DOHH2 (cell line): ENCODE measurements around the gene GJD2.

Experiments used
- H3F3A ChIP-seq: fragments of 200-600 bp; sonication (generic), shearing (Covaris generic); 2 replicates; pipeline ENCODE4 v1.6.0; 2016; ENCODE audit warnings: antibody characterized with exemption, mild to moderate bottlenecking; ENCODE audit not compliant: control insufficient read depth, insufficient read depth
- H3K27ac ChIP-seq: fragments of 200-600 bp; sonication (generic); 2 replicates; pipeline ENCODE4 v1.5.1; 2014; ENCODE audit warnings: low read depth, mild to moderate bottlenecking, low read length, moderate library complexity
- H3K27me3 ChIP-seq: fragments of 200-600 bp; sonication (generic); 2 replicates; pipeline ENCODE4 v1.6.1; 2014; ENCODE audit warnings: mild to moderate bottlenecking, low read length, mixed read lengths; ENCODE audit not compliant: control insufficient read depth
- H3K36me3 ChIP-seq: fragments of 200-600 bp; sonication (generic); 2 replicates; pipeline ENCODE4 v1.6.1; 2014; ENCODE audit warnings: mild to moderate bottlenecking, low read length, moderate library complexity, mixed read lengths; ENCODE audit not compliant: control insufficient read depth
- H3K4me1 ChIP-seq: fragments of 200-600 bp; sonication (generic); 2 replicates; pipeline ENCODE4 v1.6.1; 2014; ENCODE audit warnings: mild to moderate bottlenecking, low read length, mixed read lengths; ENCODE audit not compliant: control insufficient read depth
- H3K4me2 ChIP-seq: fragments of 200-600 bp; sonication (generic); 2 replicates; pipeline ENCODE4 v1.6.0; 2014; ENCODE audit warnings: mild to moderate bottlenecking, low read length, moderate library complexity
- H3K4me3 ChIP-seq: fragments of 200-600 bp; sonication (generic); 2 replicates; pipeline ENCODE4 v1.5.1; 2014; ENCODE audit warnings: mild to moderate bottlenecking, low read length, mixed read lengths
- H3K79me2 ChIP-seq: fragments of 200-600 bp; sonication (generic); 2 replicates; pipeline ENCODE4 v1.6.1; 2014; ENCODE audit warnings: mild to moderate bottlenecking, low read length, mixed read lengths; ENCODE audit not compliant: control insufficient read depth
- H3K9me2 ChIP-seq: fragments of 200-600 bp; sonication (generic); replicated peaks from 2 replicates; pipeline ENCODE4 v1.6.1; 2014; ENCODE audit warnings: mild to moderate bottlenecking, low read length, mixed read lengths; ENCODE audit not compliant: control insufficient read depth
- H3K9me3 ChIP-seq: fragments of 200-600 bp; sonication (generic); 2 replicates; pipeline ENCODE4 v1.6.1; 2014; ENCODE audit warnings: antibody characterized with exemption, low read length, mixed read lengths; ENCODE audit not compliant: control insufficient read depth, insufficient read depth
- H4K20me1 ChIP-seq: fragments of 200-600 bp; sonication (generic); 2 replicates; pipeline ENCODE4 v1.6.0; 2014; ENCODE audit warnings: low read depth, mild to moderate bottlenecking, antibody characterized with exemption, low read length, moderate library complexity; ENCODE audit not compliant: control insufficient read depth, insufficient read depth
- EZH2phosphoT487 ChIP-seq: fragments of 200-600 bp; sonication (generic); IDR thresholded peaks from 2 replicates; pipeline ENCODE4 v1.6.1; 2017; ENCODE audit warnings: borderline replicate concordance, mild to moderate bottlenecking, antibody characterized with exemption, low read length, moderate library complexity, mixed read lengths
- TF ChIP-seq, protein P1 (sequence below): fragments of 200-600 bp; sonication (generic); IDR thresholded peaks from one replicate; pipeline ENCODE4 v1.5.1; 2014; ENCODE audit warnings: antibody characterized with exemption, mild to moderate bottlenecking, low read depth, low read length; ENCODE audit not compliant: poor library complexity, severe bottlenecking

Gene GJD2

DNA sequence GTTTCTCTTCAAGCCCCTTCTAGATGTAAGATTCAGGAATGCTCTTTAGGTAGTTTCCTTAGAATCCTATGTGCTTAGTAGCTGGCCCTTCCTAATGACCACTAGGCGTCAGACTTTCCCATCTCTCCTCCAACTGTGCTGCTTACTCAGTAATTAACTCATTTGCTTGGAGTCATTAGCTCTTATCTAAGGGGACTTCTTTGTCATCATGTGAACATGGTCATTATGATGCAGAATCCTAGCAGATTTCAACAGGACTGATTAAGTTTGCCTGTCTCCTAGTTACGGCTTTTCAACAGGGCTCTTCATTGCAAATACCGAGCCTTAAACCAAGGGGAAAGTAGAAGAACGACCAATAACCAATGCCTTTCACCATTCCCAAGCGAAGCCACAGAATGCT is 46.4 kb downstream of the GJD2 start:
- Histone ChIP-seq H3K4me2 (no peak overlapping the region), H3K4me3 (no peak overlapping the region), H3K27ac (no peak overlapping the region), H3F3A (no peaks in the 10 kb centered on the region), H3K9me2 (no peaks in the 10 kb centered on the region), H3K36me3 (no peaks in the 10 kb centered on the region), H3K79me2 (no peaks in the 10 kb centered on the region), H3K9me3 (no peaks in the 10 kb centered on the region), H4K20me1 (no peaks in the 10 kb centered on the region), H3K27me3 (peaks cover 37% of the 10 kb centered on the region), H3K4me1 (no peaks in the 10 kb centered on the region)
- TF ChIP-seq, protein P1, sequence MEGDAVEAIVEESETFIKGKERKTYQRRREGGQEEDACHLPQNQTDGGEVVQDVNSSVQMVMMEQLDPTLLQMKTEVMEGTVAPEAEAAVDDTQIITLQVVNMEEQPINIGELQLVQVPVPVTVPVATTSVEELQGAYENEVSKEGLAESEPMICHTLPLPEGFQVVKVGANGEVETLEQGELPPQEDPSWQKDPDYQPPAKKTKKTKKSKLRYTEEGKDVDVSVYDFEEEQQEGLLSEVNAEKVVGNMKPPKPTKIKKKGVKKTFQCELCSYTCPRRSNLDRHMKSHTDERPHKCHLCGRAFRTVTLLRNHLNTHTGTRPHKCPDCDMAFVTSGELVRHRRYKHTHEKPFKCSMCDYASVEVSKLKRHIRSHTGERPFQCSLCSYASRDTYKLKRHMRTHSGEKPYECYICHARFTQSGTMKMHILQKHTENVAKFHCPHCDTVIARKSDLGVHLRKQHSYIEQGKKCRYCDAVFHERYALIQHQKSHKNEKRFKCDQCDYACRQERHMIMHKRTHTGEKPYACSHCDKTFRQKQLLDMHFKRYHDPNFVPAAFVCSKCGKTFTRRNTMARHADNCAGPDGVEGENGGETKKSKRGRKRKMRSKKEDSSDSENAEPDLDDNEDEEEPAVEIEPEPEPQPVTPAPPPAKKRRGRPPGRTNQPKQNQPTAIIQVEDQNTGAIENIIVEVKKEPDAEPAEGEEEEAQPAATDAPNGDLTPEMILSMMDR: peak; percentile 76
- no peak for TF ChIP-seq EZH2phosphoT487

DNA sequence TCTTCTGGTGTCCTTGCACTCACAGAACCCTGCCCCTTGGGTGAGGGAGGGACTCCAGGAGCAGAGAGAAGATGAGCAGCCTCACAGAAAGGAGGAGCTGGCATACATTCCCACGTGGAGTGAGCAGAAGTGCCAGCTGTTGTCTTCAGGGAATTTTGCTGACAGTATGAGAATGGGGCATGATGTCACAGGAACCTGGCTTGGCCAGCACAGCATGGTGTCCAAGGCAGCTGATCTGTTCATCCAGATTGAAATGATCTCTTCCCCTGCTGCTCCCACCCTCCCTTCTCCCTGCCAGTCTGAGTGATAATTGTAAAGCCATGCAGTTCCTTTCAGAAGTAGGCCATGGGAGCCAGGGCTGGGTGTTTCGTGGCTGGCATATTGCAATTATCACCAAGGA is 53.3 kb downstream of the GJD2 start:
- no peak for TF ChIP-seq EZH2phosphoT487
- TF ChIP-seq, protein P1: no peak
- H3K27ac ChIP-seq: no peak overlapping the region
- H3K27me3 ChIP-seq: peaks cover 39% of the 10 kb centered on the region

More for the DNA sequence above, 53.3 kb downstream of the GJD2 start:
- H3K9me3 ChIP-seq: no peaks in the 10 kb centered on the region
- H3K9me2 ChIP-seq: no peaks in the 10 kb centered on the region
- no peaks in the 10 kb centered on the region for H3K79me2 ChIP-seq
- H3F3A ChIP-seq: no peaks in the 10 kb centered on the region
- H3K36me3 ChIP-seq: no peaks in the 10 kb centered on the region
- H3K4me3 ChIP-seq: no peak overlapping the region
- no peaks in the 10 kb centered on the region for H3K4me1 ChIP-seq
- no peak overlapping the region for H3K4me2 ChIP-seq
- H4K20me1 ChIP-seq: no peaks in the 10 kb centered on the region
